ENCODE data around the gene VPS39.

Gene VPS39

GRCh38 chr15:42207674-42208579, at the start of gene VPS39:
VPS39 (minus strand) TSS chr15:42208304; CDS start chr15:42208153, 151 bp downstream.
- TF ChIP-seq GATA3 (IDR thresholded peaks at IDR 0.05; ENCODE audit: low read depth, low read length) (no peak), GATA2 (IDR thresholded peaks at IDR 0.05; ENCODE audit: low read depth, low read length) (no peak)

GRCh38 chr15:42253300-42253699, 45.2 kb upstream of the VPS39 start:
- TF ChIP-seq GATA3 (IDR thresholded peaks at IDR 0.05; ENCODE audit: low read depth, low read length), result no peak
- TF ChIP-seq GATA2 (IDR thresholded peaks at IDR 0.05; ENCODE audit: low read depth, low read length), result no peak

DNA sequence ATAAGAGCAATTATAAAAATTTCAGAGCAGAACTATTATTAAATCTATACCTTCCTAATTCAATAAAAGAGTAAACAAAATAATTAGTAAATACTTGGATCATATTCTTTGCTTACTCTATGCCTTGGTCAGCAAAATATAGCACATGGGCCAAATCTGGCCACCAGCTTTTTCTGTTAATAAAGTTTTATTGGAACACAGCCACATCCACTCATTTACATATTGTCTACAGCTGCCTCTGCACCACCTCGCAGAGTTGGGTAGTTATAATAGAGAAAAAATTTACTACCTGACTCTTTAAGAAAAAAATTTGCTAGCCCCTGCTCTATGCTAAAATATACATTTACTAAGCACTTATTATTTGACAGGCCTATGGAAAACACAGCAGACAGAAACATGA, 32.7 kb upstream of the VPS39 start:
- TF ChIP-seq GATA3 (IDR thresholded peaks at IDR 0.05; ENCODE audit: low read depth, low read length), result no peak
- TF ChIP-seq GATA2 (IDR thresholded peaks at IDR 0.05; ENCODE audit: low read depth, low read length), result no peak

DNA sequence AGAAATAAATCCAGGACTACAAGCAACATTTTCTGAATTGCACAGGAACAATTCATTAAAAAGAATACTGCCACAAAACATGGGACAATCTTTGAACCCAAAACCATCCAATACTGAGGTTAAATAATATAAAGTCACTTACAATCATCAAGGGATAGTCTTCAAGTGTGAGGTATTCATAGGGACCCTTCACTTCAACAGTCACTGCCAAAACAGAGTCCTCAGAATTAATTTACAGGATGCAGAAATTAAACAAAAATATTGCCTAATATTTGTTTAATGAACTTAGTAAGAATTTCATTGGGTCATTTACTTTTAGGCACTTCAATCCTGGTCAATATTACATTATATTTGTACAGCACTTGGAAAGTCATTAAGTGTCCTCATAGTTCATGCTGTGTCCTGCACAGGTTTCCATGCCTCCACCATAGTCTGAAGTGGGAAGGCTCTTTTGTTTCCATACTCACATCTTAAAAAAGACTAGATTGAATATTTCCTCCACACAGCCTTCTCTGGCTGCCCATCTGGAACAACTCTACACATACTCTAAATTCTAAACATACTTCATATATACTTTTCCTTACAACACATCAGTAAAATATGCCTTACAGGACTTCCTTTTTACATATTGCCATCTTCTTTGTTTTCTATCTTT, 31.6 kb upstream of the VPS39 start:
- TF ChIP-seq GATA3 (IDR thresholded peaks at IDR 0.05; ENCODE audit: low read depth, low read length) (no peak), GATA2 (IDR thresholded peaks at IDR 0.05; ENCODE audit: low read depth, low read length) (no peak)

GRCh38 chr15:42233107-42233506, 25.0 kb upstream of the VPS39 start:
- TF ChIP-seq GATA2 (IDR thresholded peaks at IDR 0.05; ENCODE audit: low read depth, low read length), result no peak
- TF ChIP-seq GATA3 (IDR thresholded peaks at IDR 0.05; ENCODE audit: low read depth, low read length), result no peak

GRCh38 chr15:42232606-42233005, 24.5 kb upstream of the VPS39 start:
- TF ChIP-seq GATA3 (IDR thresholded peaks at IDR 0.05; ENCODE audit: low read depth, low read length), result no peak
- TF ChIP-seq GATA2 (IDR thresholded peaks at IDR 0.05; ENCODE audit: low read depth, low read length), result no peak

DNA sequence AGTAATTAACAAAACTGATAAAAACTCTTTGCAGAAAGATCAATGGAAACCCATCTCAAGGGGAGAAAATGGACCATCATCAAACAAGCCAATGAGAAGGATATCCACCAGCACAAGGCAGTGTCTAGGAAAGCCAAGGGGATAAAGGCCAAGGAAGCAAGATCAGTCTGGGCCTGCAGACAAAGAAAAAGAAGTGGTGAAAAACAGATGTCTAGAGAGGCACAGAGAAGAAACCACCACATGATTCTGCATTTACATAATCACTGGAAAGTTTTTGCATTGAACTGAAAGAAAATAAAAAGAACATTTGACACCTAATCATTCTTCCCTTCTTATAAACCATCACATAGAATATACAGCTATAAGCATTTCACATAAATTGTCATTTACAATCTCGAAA, 23.0 kb upstream of the VPS39 start:
- TF ChIP-seq GATA3 (IDR thresholded peaks at IDR 0.05; ENCODE audit: low read depth, low read length), result no peak
- TF ChIP-seq GATA2 (IDR thresholded peaks at IDR 0.05; ENCODE audit: low read depth, low read length), result no peak

GRCh38 chr15:42228036-42228435, 19.9 kb upstream of the VPS39 start:
- TF ChIP-seq GATA2 (IDR thresholded peaks at IDR 0.05; ENCODE audit: low read depth, low read length) (no peak), GATA3 (IDR thresholded peaks at IDR 0.05; ENCODE audit: low read depth, low read length) (no peak)

DNA sequence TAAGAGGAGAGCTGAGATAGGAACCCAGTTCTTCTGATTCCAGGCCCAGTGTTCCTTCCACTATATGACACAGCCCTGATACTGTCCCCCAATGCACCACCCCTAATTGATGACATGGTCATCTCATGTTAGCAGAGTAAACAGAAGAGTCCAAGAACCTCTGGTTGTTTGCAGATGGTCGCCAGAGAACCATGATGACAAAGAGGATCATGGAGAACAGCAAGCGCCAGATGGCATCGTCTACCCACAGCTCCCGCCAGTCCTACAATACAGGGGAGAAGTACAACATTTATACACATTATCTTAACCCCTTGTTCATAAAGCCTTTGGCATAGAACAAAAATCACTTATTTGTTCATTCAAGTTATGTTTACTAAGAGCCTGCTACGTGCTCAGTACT, 18.5 kb upstream of the VPS39 start:
- TF ChIP-seq GATA3 (IDR thresholded peaks at IDR 0.05; ENCODE audit: low read depth, low read length) (no peak), GATA2 (IDR thresholded peaks at IDR 0.05; ENCODE audit: low read depth, low read length) (no peak)

DNA sequence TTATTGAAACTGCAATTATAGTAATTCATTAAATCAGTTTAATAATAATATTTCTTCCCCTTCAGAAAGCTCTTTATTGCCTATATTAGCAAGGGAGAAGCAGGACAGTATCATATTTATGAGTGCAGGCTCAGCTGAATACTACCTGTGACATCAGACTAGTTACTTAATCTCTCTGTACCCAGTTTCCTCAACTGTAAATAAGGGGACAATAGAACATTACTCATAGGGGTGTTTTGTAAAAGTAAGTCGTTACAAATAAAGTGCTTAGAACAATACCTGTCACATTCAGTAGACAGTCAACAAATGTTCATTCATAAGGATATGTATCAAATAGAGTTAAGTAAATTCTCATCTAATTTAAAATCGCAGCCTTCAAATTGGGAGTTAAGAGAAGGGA, 12.1 kb upstream of the VPS39 start:
- no peak for TF ChIP-seq GATA3 (IDR thresholded peaks at IDR 0.05; ENCODE audit: low read depth, low read length)
- no peak for TF ChIP-seq GATA2 (IDR thresholded peaks at IDR 0.05; ENCODE audit: low read depth, low read length)

- TF ChIP-seq GATA3 (IDR thresholded peaks at IDR 0.05; ENCODE audit: low read depth, low read length), result no peak
- TF ChIP-seq GATA2 (IDR thresholded peaks at IDR 0.05; ENCODE audit: low read depth, low read length), result no peak
Observed at GRCh38 chr15:42218953-42219592, 11.0 kb upstream of the VPS39 start.

DNA sequence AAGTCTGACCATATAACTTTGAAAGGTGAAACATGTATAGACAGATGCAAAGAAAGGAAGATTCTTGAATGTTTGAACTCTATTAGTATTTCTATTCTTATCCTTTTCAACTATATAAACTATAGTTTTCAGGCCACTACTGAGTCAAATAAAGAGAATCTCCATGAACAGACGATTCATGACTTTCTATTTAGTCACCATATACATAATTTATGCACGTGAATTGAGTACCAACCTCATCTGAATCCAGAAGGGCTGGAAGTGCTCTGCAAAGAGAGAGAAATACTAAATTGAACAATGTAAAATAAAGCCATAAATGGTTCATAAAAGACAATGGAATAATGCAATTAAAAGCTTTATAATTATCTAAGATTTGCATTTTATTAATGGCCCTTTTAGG, 9.5 kb upstream of the VPS39 start:
- no peak for TF ChIP-seq GATA2 (IDR thresholded peaks at IDR 0.05; ENCODE audit: low read depth, low read length)
- TF ChIP-seq GATA3 (IDR thresholded peaks at IDR 0.05; ENCODE audit: low read depth, low read length), result no peak

DNA sequence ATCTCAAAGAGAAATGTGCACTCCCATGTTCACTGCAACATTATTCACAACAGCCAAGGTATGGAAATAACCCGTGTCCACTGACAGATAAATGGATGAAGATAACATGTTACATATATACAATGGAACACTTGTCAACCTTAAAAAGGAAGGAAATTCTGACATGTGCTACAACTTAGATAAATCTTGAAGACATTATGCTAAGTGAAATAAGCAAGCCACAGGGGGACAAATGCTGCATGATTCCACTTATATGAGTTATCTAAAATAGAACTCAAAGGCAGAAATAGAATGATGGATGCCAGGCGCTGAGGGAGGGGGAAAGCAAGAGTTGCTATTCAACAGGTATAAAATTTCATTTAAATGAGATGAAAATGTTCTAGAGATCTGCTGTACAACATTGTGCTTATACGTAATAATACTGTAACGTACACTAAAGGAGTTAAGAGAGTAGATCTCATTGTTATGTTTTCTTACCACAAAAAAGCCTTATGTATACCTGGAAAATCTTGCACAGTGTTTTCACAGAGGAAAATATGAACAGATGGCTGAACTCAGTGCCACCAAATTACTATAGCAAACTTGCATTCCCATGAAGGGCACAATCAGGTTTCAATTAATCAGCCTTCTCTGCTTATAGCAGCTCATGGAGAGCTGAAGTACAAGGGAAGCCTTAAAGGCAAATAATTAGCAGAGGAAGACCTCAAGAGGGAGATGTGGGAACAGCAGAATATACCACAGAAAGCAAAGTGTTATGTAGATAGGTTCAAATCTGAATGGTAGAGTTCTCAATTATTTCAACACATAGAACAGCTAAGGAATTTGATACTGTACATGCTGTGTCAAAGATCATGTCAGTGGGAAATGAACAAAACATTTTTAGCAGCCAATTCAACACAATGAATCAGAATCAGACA, 8.1 kb upstream of the VPS39 start:
- TF ChIP-seq GATA2 (IDR thresholded peaks at IDR 0.05; ENCODE audit: low read depth, low read length) (no peak), GATA3 (IDR thresholded peaks at IDR 0.05; ENCODE audit: low read depth, low read length) (no peak)
